Adrenal gland (tissue), 12 donors: ENCODE data around the gene NXN. TPM values are rescaled to one million over a fixed set of nuclear protein-coding genes. Genes with fewer than 3 reads are reported as not detected.

Source experiments
- DNase-seq, 7 donors: peaks; one replicate each; pipeline ENCODE4 v3.0.0-alpha.2; 2019 to 2020
- H3K27ac ChIP-seq, 5 donors: fragments of 200-600 bp; sonication (generic) in 4 of 5; 1 replicate in 3 of 5; 2 replicates in 2 of 5; pipeline versions ENCODE4 v1.5.1 to v1.8.0; 2016 to 2020; ENCODE audit warnings: mild to moderate bottlenecking in 1 of 5
- H3K27me3 ChIP-seq: fragments of 200-600 bp; 2 replicates; pipeline ENCODE4 v1.8.0; 2021
- H3K36me3 ChIP-seq, 2 donors: fragments of 200-600 bp; replicated peaks in 1 of 2; 1 replicate in 1 of 2; 2 replicates in 1 of 2; pipeline versions ENCODE4 v1.5.1 to v1.8.0; 2018 to 2022
- H3K4me1 ChIP-seq, 2 donors: fragments of 200-600 bp; replicated peaks in 1 of 2; 1 replicate in 1 of 2; 2 replicates in 1 of 2; pipeline versions ENCODE4 v1.5.1 to v1.8.0; 2018 to 2021
- H3K4me3 ChIP-seq, 4 donors: fragments of 200-600 bp; sonication (generic) in 3 of 4; one replicate each; pipeline ENCODE4 v1.5.1; 2016 to 2018
- H3K9me3 ChIP-seq, 3 donors: fragments of 200-600 bp; sonication (generic) in 1 of 3; replicated peaks in 1 of 3; 1 replicate in 2 of 3; 2 replicates in 1 of 3; pipeline versions ENCODE4 v1.5.1 to v1.8.0; 2016 to 2021
- POLR2A ChIP-seq, 2 donors: fragments of 450-650 bp; IDR thresholded peaks; one replicate each; pipeline ENCODE4 v1.6.1; 2017; ENCODE audit warnings: antibody characterized with exemption in 2 of 2, mild to moderate bottlenecking in 2 of 2, moderate library complexity in 1 of 2
- WGBS, 4 donors: extraction: QIAGEN DNeasy Blood & Tissue Kit in 2 of 4; methylation state at CpG; one replicate each; pipeline versions ENCODE4 v1.1.5 to v1.1.7; 2013 to 2017; 5-methylcytosine and 5-hydroxymethylcytosine counted together
- intact Hi-C, 2 donors: fragments of 100-400 bp; cut with DNase I; formaldehyde crosslinking; loops; one replicate each; pipeline versions ENCODE4 v1.14.1 to v1.15.0; 2022 to 2023
- polyA plus RNA-seq, 3 donors: library from polyadenylated mRNA; stranded (reverse); fragments of 200-250 nt in 2 of 3; fragments of 350-450 nt in 1 of 3; fragmentation: Illumina TruSeq in 1 of 3; extraction: RNeasy Lipid Tissue Mini Kit (QIAGEN cat#74804) in 1 of 3; gene quantifications; one replicate each; pipeline ENCODE4 v1.2.3, GENCODE V29; 2013 to 2014
- total RNA-seq, 9 donors: library from RNA; depleted of rRNA in 4 of 9; stranded (reverse); fragments of >200 nt in 4 of 9; fragments of 120-200 nt in 1 of 9; fragmentation: NEBNext Ultra II Directional in 1 of 9; extraction: Animal tissue kit (Norgen Biotek cat#: 25700) in 1 of 9; gene quantifications; one replicate each; pipeline versions ENCODE4 v1.1.0 to v1.2.4, GENCODE V29; 2013 to 2023
- TF ChIP-seq, protein P1 (sequence below), 6 experiments: fragments of 450-650 bp in 4 of 6; fragments of 200-600 bp in 2 of 6; sonication (generic) in 1 of 6; IDR thresholded peaks; 1 replicate in 5 of 6; 2 replicates in 1 of 6; pipeline versions ENCODE4 v1.5.1 to v1.8.0; 2016 to 2021; ENCODE audit warnings: antibody characterized with exemption in 6 of 6, mild to moderate bottlenecking in 2 of 6, moderate library complexity in 1 of 6
- donor health status: healthy with polysubstance abuse.
- donor health status: Bipolar disorder and iron deficiency.
- donor health status: DM: yes; HTN: yes; CAD: no.
- donor health status: DM: no; HTN: no; CAD: no.
- donor health status: DM: no; HTN: no; CAD: no.
- donor health status: DM: yes; HTN: yes; CAD: no.

NXN gene
- total and polyA plus RNA-seq, 12 donors, result 3.6 to 24.7 (median 10.9) TPM

- Histone ChIP-seq H3K9me3 (no peaks in the 10 kb centered on the region), H3K36me3 (peaks cover 0 to 60% of the 10 kb centered on the region in 2 donors), H3K27ac (peak overlapping the region; percentile 4 to 96 (median 74)), H3K4me3 (no peak overlapping the region), H3K4me1 (peaks cover 32 to 66% of the 10 kb centered on the region in 2 donors), H3K27me3 (no peaks in the 10 kb centered on the region)
- TF ChIP-seq, protein P1, sequence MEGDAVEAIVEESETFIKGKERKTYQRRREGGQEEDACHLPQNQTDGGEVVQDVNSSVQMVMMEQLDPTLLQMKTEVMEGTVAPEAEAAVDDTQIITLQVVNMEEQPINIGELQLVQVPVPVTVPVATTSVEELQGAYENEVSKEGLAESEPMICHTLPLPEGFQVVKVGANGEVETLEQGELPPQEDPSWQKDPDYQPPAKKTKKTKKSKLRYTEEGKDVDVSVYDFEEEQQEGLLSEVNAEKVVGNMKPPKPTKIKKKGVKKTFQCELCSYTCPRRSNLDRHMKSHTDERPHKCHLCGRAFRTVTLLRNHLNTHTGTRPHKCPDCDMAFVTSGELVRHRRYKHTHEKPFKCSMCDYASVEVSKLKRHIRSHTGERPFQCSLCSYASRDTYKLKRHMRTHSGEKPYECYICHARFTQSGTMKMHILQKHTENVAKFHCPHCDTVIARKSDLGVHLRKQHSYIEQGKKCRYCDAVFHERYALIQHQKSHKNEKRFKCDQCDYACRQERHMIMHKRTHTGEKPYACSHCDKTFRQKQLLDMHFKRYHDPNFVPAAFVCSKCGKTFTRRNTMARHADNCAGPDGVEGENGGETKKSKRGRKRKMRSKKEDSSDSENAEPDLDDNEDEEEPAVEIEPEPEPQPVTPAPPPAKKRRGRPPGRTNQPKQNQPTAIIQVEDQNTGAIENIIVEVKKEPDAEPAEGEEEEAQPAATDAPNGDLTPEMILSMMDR (IDR thresholded peaks at IDR 0.05), result no peak
- no peak for TF ChIP-seq POLR2A (IDR thresholded peaks at IDR 0.05)
- intact Hi-C loops, result no loop called here
- peak in 2 of 7 donors; percentile 36 to 39 for DNase-seq
- WGBS, 4 donors, result 74 to 84% (median 78%) methylated on average over 5 of the region's 5 CpGs
These were observed 24.0 kb upstream of the NXN start for GRCh38 chr17:1003633-1003971.

DNA sequence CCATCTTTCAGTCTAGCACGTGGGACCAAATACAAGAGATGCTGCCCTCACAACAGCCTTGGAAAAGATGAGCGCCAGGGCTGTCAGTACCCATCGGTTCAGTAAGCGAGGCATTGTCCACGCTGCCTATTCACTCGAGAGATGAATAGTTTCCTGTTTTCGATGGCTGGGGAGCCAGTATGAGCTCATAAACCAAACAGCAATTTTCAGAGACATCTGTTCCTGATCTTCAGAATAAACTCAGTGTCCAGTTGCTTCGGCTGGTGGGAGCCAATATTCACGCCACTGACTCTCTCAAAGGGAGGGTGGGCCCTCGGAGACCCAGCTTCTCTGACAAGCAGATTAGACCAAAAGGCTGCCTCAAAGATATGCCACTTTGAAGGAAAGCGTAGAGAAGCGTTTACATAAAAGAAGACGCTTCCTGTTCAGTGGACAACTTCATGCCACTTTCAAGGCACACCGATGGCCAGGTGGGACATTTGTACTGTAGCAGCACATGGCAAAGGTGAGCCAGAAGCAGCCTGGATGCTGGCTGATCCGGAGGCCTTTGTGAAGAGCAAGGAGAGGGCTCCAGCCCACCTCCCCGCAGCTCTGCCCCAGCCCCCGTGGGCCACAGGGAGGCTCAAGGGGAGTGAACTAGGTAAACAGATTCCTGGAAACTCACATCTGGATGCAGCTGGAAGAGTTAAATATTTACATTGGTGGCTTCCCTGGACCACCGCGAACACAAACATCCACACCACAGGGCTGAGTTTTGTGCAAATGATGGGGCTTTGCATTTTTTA lies 23.4 kb upstream of the NXN start:
- Histone ChIP-seq H3K36me3 (peaks cover 0 to 53% of the 10 kb centered on the region in 2 donors), H3K4me1 (peaks cover 35 to 72% of the 10 kb centered on the region in 2 donors), H3K9me3 (no peaks in the 10 kb centered on the region), H3K27me3 (no peaks in the 10 kb centered on the region), H3K27ac (peak overlapping the region in 4 of 5 donors; percentile 13 to 96 (median 82)), H3K4me3 (no peak overlapping the region)
- no peak for TF ChIP-seq POLR2A (IDR thresholded peaks at IDR 0.05)
- TF ChIP-seq, protein P1 (IDR thresholded peaks at IDR 0.05), result peak in 1 of 6 experiments; percentile 12
- intact Hi-C loops, result no loop called here
- 63 to 64% (median 64%) methylated on average over 17 to 19 of the region's 19 CpGs for WGBS, 4 donors
- DNase-seq, result peak in 4 of 7 donors; percentile 27 to 75 (median 39)

GRCh38 chr17:1002412-1002753 lies 22.8 kb upstream of the NXN start:
- TF ChIP-seq, protein P1 (IDR thresholded peaks at IDR 0.05), result no peak
- no peak for TF ChIP-seq POLR2A (IDR thresholded peaks at IDR 0.05)
- H3K27me3 ChIP-seq, result no peaks in the 10 kb centered on the region
- H3K36me3 ChIP-seq, result peaks cover 0 to 47% of the 10 kb centered on the region in 2 donors
- no peak overlapping the region for H3K4me3 ChIP-seq
- no peak for DNase-seq
- peak overlapping the region in 3 of 5 donors; percentile 13 to 96 (median 92) for H3K27ac ChIP-seq
- intact Hi-C loops, result no loop called here
- peaks cover 41 to 77% of the 10 kb centered on the region in 2 donors for H3K4me1 ChIP-seq
- H3K9me3 ChIP-seq, result no peaks in the 10 kb centered on the region
- WGBS, 4 donors, result 57 to 71% (median 68%) methylated on average over 4 of the region's 4 CpGs

DNA sequence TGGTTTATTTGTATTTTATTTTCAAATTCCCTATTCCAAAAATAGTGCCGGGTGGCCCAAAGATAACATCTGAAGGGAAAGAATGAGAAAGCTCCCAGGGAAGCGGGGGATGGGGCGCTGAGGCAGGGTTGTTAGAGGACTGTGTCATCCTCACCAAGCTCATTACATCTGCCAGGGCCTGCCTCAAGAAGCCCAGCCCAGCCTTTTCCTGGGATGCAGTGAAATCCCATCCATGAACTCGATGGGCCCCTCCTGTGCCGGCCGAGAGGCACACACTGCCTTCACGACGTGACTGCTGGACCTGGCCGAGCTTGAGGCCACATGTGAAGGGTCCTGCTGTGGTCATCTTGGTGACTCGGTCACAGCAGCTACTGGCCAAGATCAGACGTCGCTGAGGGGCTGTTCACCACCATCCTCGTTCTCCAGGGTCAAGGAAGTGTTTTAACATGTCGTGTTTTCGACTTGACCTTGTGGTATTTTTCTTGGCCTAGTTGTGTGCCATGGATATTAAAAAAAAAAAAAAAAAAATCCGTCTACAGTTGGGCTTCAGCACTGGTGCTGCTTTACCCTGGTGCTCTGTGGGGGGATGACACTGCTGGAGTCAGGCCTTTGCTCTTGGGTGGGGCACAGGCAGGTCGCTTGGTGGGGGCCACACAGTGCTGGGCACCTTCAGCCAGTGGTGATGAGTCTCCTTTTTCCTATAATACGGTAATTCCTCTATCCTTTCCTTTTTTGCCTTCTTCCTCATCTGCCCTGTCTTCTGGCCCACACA lies 22.2 kb upstream of the NXN start:
- TF ChIP-seq, protein P1 (IDR thresholded peaks at IDR 0.05), result no peak
- TF ChIP-seq POLR2A (IDR thresholded peaks at IDR 0.05), result no peak

More for the DNA sequence above, 22.2 kb upstream of the NXN start:
- Histone ChIP-seq H3K9me3 (no peaks in the 10 kb centered on the region), H3K27ac (peak overlapping the region in 4 of 5 donors; percentile 13 to 96 (median 59)), H3K4me3 (no peak overlapping the region), H3K4me1 (peaks cover 42 to 77% of the 10 kb centered on the region in 2 donors), H3K36me3 (peaks cover 0 to 42% of the 10 kb centered on the region in 2 donors), H3K27me3 (no peaks in the 10 kb centered on the region)
- DNase-seq, result peak in 5 of 7 donors; percentile 35 to 75 (median 67)
- intact Hi-C loops, result no loop called here
- WGBS, 4 donors, result 42 to 68% (median 61%) methylated on average over 15 to 18 of the region's 18 CpGs
